ENCODE measurements around the gene CREB3L1. TPM values are rescaled to one million over a fixed set of nuclear protein-coding genes. Genes with fewer than 3 reads are reported as not detected.

Gene CREB3L1
- total RNA-seq, 1 donor from 2014 or later, result 6.1 TPM

DNA sequence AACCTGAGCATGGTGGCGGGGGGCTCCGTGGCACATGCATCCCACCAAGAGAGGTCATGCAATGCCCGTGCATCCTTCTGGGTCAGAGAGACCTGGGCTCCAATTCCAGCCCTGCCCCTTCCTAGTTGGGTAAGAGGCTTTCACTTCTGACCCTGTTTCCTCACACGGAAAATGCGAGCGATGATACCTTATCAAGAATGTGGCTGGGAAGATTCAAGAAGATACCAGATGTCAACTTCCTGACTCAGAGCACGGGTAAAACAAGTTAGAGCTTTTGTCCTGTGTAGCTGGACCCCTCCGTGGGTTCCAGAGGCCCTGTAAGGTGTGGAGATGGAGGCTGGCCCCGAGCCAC, 61.1 kb downstream of the CREB3L1 start:
- peak overlapping the region; percentile 66 for H3K4me3 Mint-ChIP-seq (ENCODE audit: unreplicated experiment)

DNA sequence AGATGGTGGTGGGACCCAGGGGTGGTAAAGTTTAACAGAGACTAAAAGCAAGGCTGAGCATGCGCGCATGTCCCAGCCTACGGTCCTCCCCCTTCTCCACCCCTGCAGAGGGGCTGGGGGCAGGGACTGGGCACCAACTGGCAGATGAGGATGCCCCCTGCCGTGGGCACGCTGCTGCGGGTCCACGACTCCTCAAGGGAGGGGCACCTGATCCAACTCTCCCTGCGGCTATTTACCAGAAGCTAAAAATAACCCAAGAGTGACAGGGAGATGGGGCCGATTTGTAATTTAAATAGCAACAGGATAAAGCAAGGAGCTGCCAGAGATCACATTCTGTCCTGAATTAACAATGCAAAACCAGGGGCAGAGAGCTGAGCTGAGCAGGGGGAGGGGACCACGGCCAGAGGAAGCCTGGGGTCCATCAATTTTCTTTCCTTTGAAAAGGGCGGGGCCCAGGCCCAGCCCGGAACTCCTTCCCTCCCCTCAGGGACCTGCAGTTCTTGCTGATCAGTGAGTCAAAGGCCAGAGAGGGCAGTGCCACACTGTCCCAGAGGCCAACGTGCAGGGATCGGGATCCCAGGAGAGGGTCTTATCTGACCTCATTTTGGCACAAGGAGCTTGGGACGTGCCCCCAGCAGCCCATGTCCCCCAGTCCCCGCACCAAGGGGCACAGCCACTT, 61.7 kb downstream of the CREB3L1 start:
- peaks cover 32% of the 10 kb centered on the region for H3K4me1 Mint-ChIP-seq (ENCODE audit: low read depth, unreplicated experiment)
- H3K27ac Mint-ChIP-seq (ENCODE audit: unreplicated experiment), result peak overlapping the region; percentile 43
- peak overlapping the region; percentile 66 for H3K4me3 Mint-ChIP-seq (ENCODE audit: unreplicated experiment)
- H3K36me3 Mint-ChIP-seq (ENCODE audit: unreplicated experiment), result no peaks in the 10 kb centered on the region
- H3K9me3 Mint-ChIP-seq (ENCODE audit: unreplicated experiment), result peaks cover 4% of the 10 kb centered on the region
- TF ChIP-seq, protein P1, sequence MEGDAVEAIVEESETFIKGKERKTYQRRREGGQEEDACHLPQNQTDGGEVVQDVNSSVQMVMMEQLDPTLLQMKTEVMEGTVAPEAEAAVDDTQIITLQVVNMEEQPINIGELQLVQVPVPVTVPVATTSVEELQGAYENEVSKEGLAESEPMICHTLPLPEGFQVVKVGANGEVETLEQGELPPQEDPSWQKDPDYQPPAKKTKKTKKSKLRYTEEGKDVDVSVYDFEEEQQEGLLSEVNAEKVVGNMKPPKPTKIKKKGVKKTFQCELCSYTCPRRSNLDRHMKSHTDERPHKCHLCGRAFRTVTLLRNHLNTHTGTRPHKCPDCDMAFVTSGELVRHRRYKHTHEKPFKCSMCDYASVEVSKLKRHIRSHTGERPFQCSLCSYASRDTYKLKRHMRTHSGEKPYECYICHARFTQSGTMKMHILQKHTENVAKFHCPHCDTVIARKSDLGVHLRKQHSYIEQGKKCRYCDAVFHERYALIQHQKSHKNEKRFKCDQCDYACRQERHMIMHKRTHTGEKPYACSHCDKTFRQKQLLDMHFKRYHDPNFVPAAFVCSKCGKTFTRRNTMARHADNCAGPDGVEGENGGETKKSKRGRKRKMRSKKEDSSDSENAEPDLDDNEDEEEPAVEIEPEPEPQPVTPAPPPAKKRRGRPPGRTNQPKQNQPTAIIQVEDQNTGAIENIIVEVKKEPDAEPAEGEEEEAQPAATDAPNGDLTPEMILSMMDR (IDR thresholded peaks at IDR 0.05; ENCODE audit: partially characterized antibody, unreplicated experiment), result no peak
- DNase-seq, result peak; percentile 51
- H3K27me3 Mint-ChIP-seq (ENCODE audit: unreplicated experiment), result peaks cover 11% of the 10 kb centered on the region

More for the DNA sequence above, 61.1 kb downstream of the CREB3L1 start:
- no peak for DNase-seq
- Mint-ChIP-seq H3K36me3 (ENCODE audit: unreplicated experiment) (no peaks in the 10 kb centered on the region), H3K4me1 (ENCODE audit: low read depth, unreplicated experiment) (peaks cover 28% of the 10 kb centered on the region), H3K27me3 (ENCODE audit: unreplicated experiment) (peaks cover 11% of the 10 kb centered on the region), H3K9me3 (ENCODE audit: unreplicated experiment) (peaks cover 4% of the 10 kb centered on the region), H3K27ac (ENCODE audit: unreplicated experiment) (peak overlapping the region; percentile 60)
- TF ChIP-seq, protein P1 (IDR thresholded peaks at IDR 0.05; ENCODE audit: partially characterized antibody, unreplicated experiment), result no peak

DNA sequence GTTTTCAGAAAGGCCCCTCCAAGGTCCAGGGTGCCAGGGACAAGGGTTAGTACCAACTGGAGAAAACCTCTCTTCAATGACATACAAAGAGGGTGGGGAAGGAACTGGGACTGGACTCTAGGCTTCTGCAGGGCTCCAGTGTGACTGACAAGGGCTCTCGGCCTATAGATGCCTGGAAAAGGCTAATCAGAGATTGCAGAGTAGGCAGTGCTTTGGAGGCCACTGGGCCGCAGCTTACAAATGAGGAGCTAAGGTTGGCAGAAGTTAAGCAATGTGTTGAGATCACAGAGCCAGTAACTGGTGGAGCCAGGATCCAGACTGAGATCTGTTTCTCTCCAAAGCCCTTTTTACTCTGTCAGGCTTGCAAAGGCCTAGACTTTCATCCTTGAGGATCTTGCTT, 62.4 kb downstream of the CREB3L1 start:
- H3K9me3 Mint-ChIP-seq (ENCODE audit: unreplicated experiment), result peaks cover 1% of the 10 kb centered on the region
- no peaks in the 10 kb centered on the region for H3K36me3 Mint-ChIP-seq (ENCODE audit: unreplicated experiment)
- H3K4me1 Mint-ChIP-seq (ENCODE audit: low read depth, unreplicated experiment), result peaks cover 34% of the 10 kb centered on the region
- no peak for DNase-seq
- H3K4me3 Mint-ChIP-seq (ENCODE audit: unreplicated experiment), result peak overlapping the region; percentile 66
- TF ChIP-seq, protein P1 (IDR thresholded peaks at IDR 0.05; ENCODE audit: partially characterized antibody, unreplicated experiment), result no peak
- peak overlapping the region; percentile 17 for H3K27ac Mint-ChIP-seq (ENCODE audit: unreplicated experiment)
- peaks cover 13% of the 10 kb centered on the region for H3K27me3 Mint-ChIP-seq (ENCODE audit: unreplicated experiment)

GRCh38 chr11:46341454-46341853, 64.0 kb downstream of the CREB3L1 start:
- H3K4me1 Mint-ChIP-seq (ENCODE audit: low read depth, unreplicated experiment), result peaks cover 33% of the 10 kb centered on the region
- H3K27ac Mint-ChIP-seq (ENCODE audit: unreplicated experiment), result peak overlapping the region; percentile 11
- TF ChIP-seq, protein P1 (IDR thresholded peaks at IDR 0.05; ENCODE audit: partially characterized antibody, unreplicated experiment), result no peak
- H3K36me3 Mint-ChIP-seq (ENCODE audit: unreplicated experiment), result peaks cover 1% of the 10 kb centered on the region
- no peaks in the 10 kb centered on the region for H3K9me3 Mint-ChIP-seq (ENCODE audit: unreplicated experiment)
- no peak overlapping the region for H3K4me3 Mint-ChIP-seq (ENCODE audit: unreplicated experiment)
- no peak for DNase-seq
- peaks cover 11% of the 10 kb centered on the region for H3K27me3 Mint-ChIP-seq (ENCODE audit: unreplicated experiment)

- TF ChIP-seq, protein P1 (IDR thresholded peaks at IDR 0.05; ENCODE audit: partially characterized antibody, unreplicated experiment), result no peak
- Mint-ChIP-seq H3K4me3 (ENCODE audit: unreplicated experiment) (no peak overlapping the region), H3K27me3 (ENCODE audit: unreplicated experiment) (peaks cover 14% of the 10 kb centered on the region), H3K27ac (ENCODE audit: unreplicated experiment) (no peak overlapping the region), H3K4me1 (ENCODE audit: low read depth, unreplicated experiment) (peaks cover 35% of the 10 kb centered on the region), H3K9me3 (ENCODE audit: unreplicated experiment) (peaks cover 4% of the 10 kb centered on the region), H3K36me3 (ENCODE audit: unreplicated experiment) (peaks cover 6% of the 10 kb centered on the region)
- DNase-seq, result no peak
Measured at GRCh38 chr11:46342239-46342638, 64.8 kb downstream of the CREB3L1 start.
